GM18868 (cell line): ENCODE data around the gene NDUFB2.
"Not testable (repeated sequence)": the region's sequence is repeated elsewhere in the genome, so short reads cannot be mapped to it uniquely, and the experiment has no call there.

ENCODE experiments used
- ATAC-seq: cut with Tn5 transposase; IDR thresholded peaks from one replicate; pipeline ENCODE4 v1.9.1; 2021; ENCODE audit warnings: mild to moderate bottlenecking, moderate library complexity; ENCODE audit not compliant: unreplicated experiment

The NDUFB2 gene

GRCh38 chr7:140689199-140690152 is 7.0 kb upstream of the NDUFB2 start:
- ATAC-seq = no peak

GRCh38 chr7:140691376-140692045 is 5.0 kb upstream of the NDUFB2 start:
- ATAC-seq = no peak

- ATAC-seq = not testable (repeated sequence)
These were observed 2.7 kb upstream of the NDUFB2 start for GRCh38 chr7:140693849-140694248.

GRCh38 chr7:140694592-140694991 is 1.9 kb upstream of the NDUFB2 start:
- ATAC-seq = no peak

- ATAC-seq = no peak
These were observed 1.1 kb upstream of the NDUFB2 start for GRCh38 chr7:140695381-140695780.

- ATAC-seq = no peak
These were observed 356 bp upstream of the NDUFB2 start for GRCh38 chr7:140696024-140696679.

- ATAC-seq = no peak
These were observed 1.1 kb downstream of the NDUFB2 start for GRCh38 chr7:140697447-140698143.

GRCh38 chr7:140698477-140698876 is 2.0 kb downstream of the NDUFB2 start:
- no peak for ATAC-seq

- ATAC-seq = no peak
These were observed 6.3 kb downstream of the NDUFB2 start for GRCh38 chr7:140702774-140703173.

- no peak for ATAC-seq
These were observed 7.7 kb downstream of the NDUFB2 start for GRCh38 chr7:140704205-140704604.

GRCh38 chr7:140707132-140707531 is 10.6 kb downstream of the NDUFB2 start:
- no peak for ATAC-seq

- not testable (repeated sequence) for ATAC-seq
These were observed 12.3 kb downstream of the NDUFB2 start for GRCh38 chr7:140708764-140709163.

GRCh38 chr7:140712392-140712791 is 15.9 kb downstream of the NDUFB2 start:
- ATAC-seq = not testable (repeated sequence)

GRCh38 chr7:140714331-140715040 is 18.0 kb downstream of the NDUFB2 start:
- no peak for ATAC-seq

- ATAC-seq = no peak
These were observed 23.2 kb downstream of the NDUFB2 start for GRCh38 chr7:140719721-140720120.

- no peak for ATAC-seq
These were observed 25.7 kb downstream of the NDUFB2 start for GRCh38 chr7:140722254-140722653.

GRCh38 chr7:140723006-140723405 is 26.5 kb downstream of the NDUFB2 start:
- ATAC-seq = no peak

- ATAC-seq = no peak
These were observed 27.1 kb downstream of the NDUFB2 start for GRCh38 chr7:140723574-140723973.

- ATAC-seq = no peak
These were observed 28.2 kb downstream of the NDUFB2 start for GRCh38 chr7:140724706-140725105.

GRCh38 chr7:140726281-140726680 is 29.8 kb downstream of the NDUFB2 start:
- no peak for ATAC-seq
